ENCODE measurements around the gene MOGAT2.
"Not testable (repeated sequence)": the region's sequence is repeated elsewhere in the genome, so short reads cannot be mapped to it uniquely, and the experiment has no call there.

The MOGAT2 gene

DNA sequence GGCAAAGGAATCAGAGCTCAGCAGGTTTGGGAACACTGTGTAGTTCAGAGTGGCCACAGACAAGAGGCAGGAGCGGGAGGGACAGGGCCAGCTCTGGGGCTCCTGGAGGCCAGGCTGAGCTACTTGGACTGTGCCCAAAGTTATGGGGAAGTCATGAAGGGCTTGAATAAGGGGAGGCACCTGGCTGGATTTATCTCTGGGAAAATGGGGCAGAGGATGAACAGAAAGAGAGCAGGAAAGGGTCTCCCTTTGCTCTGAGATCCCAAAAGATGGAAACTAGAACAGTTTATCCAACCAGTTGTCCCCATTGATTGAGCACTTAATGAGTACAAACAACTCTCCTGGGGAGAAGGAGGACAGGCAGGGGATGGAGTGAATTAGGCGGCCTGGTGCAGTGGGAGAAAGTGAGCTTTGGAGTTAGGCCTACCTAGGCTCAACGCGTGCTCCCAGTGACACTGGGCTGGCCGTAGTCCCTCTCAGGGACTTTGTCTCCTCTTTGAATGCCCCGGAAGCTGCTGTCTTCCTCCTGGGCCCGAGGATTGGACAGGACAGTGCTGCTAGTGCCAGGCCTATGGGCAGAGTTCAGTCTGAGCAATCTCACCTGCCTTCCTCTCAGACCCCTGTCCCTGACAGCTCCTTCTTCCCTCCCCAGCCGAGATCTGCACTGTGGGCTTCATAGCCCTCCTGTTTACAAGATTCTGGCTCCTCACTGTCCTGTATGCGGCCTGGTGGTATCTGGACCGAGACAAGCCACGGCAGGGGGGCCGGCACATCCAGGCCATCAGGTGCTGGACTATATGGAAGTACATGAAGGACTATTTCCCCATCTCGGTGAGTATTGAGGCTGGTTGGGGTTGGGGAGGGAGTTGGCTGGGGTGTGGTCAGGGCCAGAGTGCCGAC, 2.0 kb downstream of the MOGAT2 start:
- no peak for DNase-seq (ENCODE audit: low spot score)

DNA sequence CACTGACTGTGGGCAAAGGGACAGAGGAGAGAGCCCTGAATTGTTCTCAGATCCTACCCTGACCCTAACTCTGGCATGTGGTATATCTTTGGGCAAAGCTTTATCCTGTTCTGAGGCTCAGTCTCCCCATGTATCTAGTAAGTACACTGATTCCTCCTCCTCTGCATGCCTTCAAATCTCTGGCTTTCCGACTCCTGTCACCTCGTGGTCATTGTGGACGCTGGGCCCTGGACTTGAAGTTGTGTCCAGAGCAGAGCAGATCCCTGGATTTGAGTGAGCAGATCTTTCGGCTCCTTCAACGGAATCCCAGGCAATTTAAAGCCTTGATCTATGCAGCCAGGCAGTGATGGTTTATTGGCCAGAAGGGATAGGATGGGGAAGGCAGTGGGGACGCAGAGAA, 3.0 kb downstream of the MOGAT2 start:
- no peak for DNase-seq (ENCODE audit: low spot score)

DNA sequence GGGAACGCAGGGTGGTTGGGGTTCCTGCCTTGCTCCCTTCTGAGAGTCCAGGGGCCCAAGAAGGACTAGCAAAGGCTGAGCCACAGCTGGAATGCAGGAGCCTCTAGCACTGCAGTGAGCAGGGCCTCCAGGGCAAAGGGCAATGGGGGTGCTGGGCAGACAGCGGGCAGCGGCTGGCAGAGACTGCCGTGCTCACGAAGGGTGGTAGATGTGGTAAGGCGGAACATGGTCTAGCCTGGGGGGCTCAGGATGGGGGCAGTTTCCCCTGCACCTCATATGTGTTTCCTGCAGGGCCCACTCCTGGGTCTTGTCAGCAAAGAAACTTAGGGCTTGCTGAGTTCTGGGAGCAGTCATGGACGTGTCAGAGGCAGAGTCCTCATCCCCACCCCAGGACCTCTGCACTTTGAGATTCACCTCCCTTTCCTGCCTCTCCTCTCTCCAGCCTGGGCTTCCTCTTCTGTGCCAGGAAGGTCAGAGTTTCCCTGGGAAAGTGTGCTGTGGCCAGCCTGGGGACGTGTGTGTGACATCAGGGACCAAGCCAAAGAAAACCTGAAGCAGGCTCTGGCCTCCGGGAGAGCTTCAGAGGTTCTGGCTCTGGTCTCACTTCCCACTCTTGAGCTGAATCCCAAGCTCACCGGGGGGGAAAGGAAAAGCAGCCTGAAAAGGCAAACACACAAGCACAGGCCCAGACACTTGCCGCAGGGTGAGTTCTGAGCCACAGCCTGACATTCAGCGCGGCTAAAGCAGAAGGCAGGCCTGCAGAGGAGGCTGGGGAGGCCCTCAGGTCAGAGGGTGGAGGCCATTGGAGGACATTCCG, 4.4 kb downstream of the MOGAT2 start:
- DNase-seq (ENCODE audit: low spot score) = no peak

DNA sequence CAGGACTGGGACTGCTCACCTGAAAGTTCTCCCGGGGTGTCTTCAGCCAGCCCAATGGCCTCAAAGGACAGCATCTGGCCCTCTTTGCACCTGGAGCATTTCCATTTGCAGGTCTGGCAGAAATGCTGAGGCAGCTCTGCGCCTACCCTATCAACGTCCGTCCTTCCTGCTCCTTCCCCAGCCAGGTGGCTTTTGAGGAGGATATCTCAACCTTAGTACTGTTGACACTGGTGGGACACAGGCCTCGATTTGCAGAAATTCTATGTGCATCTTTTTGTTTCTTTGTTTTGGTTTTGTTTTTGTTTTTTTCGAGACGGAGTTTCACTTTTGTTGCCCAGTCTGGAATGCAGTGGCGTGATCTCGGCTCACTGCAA, 5.0 kb downstream of the MOGAT2 start:
- DNase-seq (ENCODE audit: low spot score) = no peak

GRCh38 chr11:75725547-75726320, 8.1 kb downstream of the MOGAT2 start:
- no peak for DNase-seq (ENCODE audit: low spot score)

DNA sequence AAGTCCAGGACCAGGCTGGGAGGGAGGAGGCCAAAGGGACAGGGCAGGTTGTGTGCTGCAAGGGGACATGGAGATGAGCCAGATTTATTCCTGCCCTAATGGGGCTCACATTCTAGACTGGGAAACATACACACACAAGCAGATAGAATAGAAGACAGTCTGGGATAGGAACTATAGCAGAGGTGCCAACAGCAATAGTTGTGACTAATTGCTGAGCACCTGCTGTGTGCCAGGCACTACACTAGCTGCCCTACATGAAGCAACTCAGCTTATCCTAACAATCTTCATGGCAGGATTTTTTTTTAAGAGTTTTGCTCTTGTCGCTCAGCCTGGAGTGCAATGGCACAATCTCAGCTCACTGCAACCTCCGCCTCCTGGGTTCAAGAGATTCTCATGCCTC, 11.4 kb downstream of the MOGAT2 start:
- no peak for DNase-seq (ENCODE audit: low spot score)

DNA sequence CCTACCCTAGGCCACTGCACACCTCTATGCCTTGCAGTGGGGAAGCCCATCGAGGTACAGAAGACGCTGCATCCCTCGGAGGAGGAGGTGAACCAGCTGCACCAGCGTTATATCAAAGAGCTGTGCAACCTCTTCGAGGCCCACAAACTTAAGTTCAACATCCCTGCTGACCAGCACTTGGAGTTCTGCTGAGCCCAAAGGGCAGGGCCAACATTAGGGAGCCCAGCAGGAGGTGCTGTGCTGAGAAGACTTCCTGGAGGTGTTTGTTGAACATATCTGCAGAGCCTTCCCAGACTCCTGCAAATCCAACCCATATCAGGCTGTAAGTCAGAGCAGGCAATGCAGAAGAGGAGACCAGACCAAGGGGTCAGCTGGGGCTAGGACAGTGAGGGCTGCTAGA, 13.5 kb downstream of the MOGAT2 start:
- DNase-seq (ENCODE audit: low spot score) = no peak

DNA sequence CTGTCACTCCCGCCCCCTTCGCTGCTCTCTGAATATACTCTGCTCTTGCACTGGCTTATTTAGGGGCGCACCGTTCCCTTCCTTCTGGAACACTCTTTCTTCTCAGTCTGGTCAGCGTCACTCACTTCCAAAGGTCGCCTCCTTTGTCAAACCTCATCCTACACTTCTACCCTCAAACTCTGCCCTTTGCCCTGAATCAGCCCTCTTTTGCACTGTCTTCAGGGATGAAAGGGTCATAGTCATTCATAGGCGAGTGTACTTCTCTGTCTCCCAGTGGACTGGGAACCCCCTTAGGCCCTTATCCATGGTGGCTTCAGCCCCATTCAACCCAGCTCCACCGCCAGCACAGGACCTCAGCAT, 15.4 kb downstream of the MOGAT2 start:
- DNase-seq (ENCODE audit: low spot score) = no peak

- no peak for DNase-seq (ENCODE audit: low spot score)
Measured at GRCh38 chr11:75733431-75734107, 15.9 kb downstream of the MOGAT2 start.

DNA sequence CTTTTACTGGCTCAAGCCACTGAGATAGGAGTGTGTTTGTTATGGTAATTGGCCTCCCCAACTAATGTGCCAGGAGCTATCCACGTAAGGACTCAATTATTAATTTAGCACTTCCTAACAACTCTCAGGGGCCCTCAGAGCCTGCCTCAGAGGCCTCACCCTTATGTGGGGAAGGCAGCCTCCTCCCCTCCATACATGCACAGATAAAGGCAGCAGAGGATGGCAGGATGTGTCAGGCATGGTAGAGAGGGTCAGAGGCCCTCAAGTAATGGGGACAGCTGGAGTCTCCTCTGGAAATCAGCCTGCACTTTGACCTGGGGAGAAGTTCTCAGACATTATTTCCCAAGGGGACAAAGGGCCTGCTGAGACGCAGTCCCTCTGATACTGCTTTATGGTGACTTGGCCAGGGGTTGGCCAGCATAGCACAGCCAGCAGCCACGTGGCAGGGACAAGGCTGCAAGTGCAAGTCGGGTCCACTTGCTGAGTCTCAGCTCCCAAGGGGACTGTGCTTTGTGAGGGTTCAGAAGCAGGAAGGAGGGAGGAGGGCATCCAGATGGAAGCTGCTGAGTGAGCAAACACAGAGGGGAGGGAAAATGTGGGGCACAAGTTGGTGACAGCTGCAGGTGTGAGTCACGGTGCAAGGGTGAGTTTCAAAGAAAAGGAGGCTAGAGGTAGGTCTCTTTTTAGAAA, 17.0 kb downstream of the MOGAT2 start:
- no peak for DNase-seq (ENCODE audit: low spot score)

DNA sequence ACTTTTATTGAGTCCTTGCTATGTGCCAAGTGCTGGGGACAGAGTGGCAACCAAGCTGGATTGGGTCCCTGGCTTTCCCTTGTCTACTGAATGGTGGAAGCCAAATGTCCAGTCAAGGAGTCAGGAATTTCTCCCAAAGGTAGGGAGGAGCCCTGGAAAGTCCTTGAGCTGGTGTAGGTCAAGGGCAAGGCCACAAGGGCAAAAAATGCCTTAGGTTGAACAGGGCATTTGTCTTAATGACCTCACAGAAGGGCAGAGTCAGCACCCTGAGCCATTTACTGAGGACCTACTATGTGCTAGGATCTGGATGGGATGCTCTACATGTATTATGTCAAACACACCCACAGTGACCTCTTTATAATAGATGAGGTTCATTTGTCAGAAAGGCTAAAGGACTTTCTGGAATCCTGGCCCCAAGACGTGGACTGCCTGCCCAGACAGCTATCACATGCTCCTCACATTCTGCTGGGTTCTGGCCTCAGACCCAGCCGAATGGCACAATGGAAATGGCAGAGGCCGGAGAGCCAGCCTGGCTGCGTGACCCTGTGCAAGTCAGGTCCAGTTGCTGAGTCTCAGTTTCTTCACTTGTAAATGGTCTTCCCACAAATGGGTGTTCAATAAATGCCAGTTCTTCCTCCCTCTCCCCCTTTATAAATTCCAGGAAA, 17.7 kb downstream of the MOGAT2 start:
- DNase-seq (ENCODE audit: low spot score) = no peak

DNA sequence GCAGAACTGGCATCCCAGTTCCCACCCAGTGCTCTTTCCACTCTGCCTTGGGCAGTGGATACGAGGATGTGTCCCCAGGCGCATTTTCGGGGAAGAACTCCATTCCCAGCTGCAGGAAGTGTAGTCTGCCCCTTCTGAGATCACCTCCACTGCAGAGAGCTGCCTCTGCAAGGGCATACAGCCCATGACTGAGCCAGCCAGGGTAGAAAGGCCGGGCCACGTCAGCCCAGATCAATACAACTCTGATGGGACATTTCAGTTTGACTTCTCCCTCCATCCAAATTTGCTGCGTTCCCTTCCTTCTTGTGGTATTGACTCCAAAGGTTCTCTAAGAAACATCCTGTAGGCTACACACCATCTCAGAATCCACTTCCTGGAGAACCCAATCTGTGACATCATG, 19.7 kb downstream of the MOGAT2 start:
- no peak for DNase-seq (ENCODE audit: low spot score)

GRCh38 chr11:75740681-75741080, 23.0 kb downstream of the MOGAT2 start:
- no peak for DNase-seq (ENCODE audit: low spot score)

DNA sequence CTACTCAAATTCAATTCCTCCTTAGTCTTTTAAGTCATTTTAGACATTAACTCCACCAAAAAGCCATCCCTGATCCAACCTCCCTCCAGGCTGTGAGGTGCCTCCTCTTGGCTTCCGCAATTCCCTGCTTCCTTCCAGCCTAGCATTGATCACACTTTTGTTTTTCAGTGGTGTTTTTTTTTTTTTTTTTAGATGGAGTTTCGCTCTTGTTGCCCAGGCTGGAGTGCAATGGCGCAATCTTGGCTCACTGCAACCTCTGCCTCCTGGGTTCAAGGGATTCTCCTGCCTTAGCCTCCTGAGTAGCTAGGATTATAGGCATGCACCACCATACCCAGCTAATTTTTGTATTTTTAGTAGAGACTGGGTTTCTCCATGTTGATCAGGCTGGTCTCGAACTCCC, 25.5 kb downstream of the MOGAT2 start:
- not testable (repeated sequence) for DNase-seq (ENCODE audit: low spot score)

- no peak for DNase-seq (ENCODE audit: low spot score)
Measured at GRCh38 chr11:75743711-75744563, 26.3 kb downstream of the MOGAT2 start.

GRCh38 chr11:75745807-75746206, 28.2 kb downstream of the MOGAT2 start:
- no peak for DNase-seq (ENCODE audit: low spot score)

DNA sequence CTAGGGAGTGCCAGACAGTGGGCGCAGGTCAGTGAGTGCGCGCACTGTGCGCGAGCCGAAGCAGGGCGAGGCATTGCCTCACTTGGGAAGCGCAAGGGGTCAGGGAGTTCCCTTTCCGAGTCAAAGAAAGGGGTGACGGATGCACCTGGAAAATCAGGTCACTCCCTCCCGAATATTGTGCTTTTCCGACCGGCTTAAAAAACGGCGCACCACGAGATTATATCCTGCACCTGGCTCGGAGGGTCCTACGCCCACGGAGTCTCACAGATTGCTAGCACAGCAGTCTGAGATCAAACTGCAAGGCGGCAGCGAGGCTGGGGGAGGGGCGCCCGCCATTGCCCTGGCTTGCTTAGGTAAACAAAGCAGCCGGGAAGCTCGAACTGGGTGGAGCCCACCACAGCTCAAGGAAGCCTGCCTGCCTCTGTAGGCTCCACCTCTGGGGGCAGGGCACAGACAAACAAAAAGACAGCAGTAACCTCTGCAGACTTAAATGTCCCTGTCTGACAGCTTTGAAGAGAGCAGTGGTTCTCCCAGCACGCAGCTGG, 31.2 kb downstream of the MOGAT2 start:
- not testable (repeated sequence) for DNase-seq (ENCODE audit: low spot score)

- DNase-seq (ENCODE audit: low spot score) = not testable (repeated sequence)
Measured at GRCh38 chr11:75754933-75755332, 37.3 kb downstream of the MOGAT2 start.

DNA sequence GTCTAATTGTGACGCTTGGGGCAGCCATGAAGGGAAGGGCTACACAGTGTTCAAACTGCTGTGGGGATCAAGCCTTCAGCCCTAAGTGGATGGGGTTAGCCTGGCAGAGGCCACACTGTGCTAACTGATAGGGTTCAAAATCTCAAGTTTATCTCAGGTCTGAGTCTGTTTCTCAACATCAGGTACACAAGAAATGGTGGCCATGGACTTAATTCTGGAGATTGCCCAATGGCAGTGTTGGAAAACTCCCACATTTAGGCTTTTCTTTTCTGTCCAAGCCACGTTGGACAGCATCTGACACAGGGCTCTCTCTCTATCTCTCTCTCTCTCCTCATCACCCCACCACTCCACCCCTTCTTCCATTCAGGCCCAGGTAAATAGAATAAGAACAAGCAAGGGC, 40.0 kb downstream of the MOGAT2 start:
- DNase-seq (ENCODE audit: low spot score) = no peak

GRCh38 chr11:75759832-75760231, 42.2 kb downstream of the MOGAT2 start:
- no peak for DNase-seq (ENCODE audit: low spot score)
